Keratinocyte (primary cell): ENCODE results near the gene PTPRZ1. TPM values are rescaled to one million over a fixed set of nuclear protein-coding genes. Genes with fewer than 3 reads are reported as not detected.

ENCODE experiments used
- DNase-seq: peaks from one replicate; pipeline ENCODE4 v3.0.0-alpha.2; 2011; ENCODE audit warnings: low read depth, missing footprints, low spot score
- FAIRE-seq: peaks from 2 replicates; lab custom pipeline; 2011; peaks lifted over from hg19 to GRCh38; lab: Jason Lieb, UNC
- H2AFZ ChIP-seq: 2 replicates; pipeline ENCODE4 v1.6.0; 2012; ENCODE audit warnings: low read length, control low read depth, inconsistent platforms; ENCODE audit not compliant: control insufficient read depth
- H3K27ac ChIP-seq: 2 replicates; pipeline ENCODE4 v1.5.1; 2011; ENCODE audit warnings: low read length; ENCODE audit not compliant: control insufficient read depth, insufficient read depth
- H3K27me3 ChIP-seq: 3 replicates; pipeline ENCODE4 v1.6.0; 2011; ENCODE audit warnings: low read length; ENCODE audit not compliant: control insufficient read depth, insufficient read depth; ENCODE audit errors: extremely low read depth
- H3K36me3 ChIP-seq, 2 experiments: 2 replicates in 1 of 2; 3 replicates in 1 of 2; pipeline ENCODE4 v1.5.1; 2011; ENCODE audit warnings: low read length in 2 of 2, mild to moderate bottlenecking in 1 of 2; ENCODE audit not compliant: control insufficient read depth in 2 of 2, insufficient read depth in 2 of 2; ENCODE audit errors: extremely low read depth in 1 of 2
- H3K4me1 ChIP-seq: 3 replicates; pipeline ENCODE4 v1.5.1; 2011; ENCODE audit warnings: low read length; ENCODE audit not compliant: control insufficient read depth, insufficient read depth; ENCODE audit errors: extremely low read depth
- H3K4me2 ChIP-seq: 3 replicates; pipeline ENCODE4 v1.6.0; 2011; ENCODE audit warnings: low read depth, low read length; ENCODE audit not compliant: control insufficient read depth, insufficient read depth; ENCODE audit errors: extremely low read depth
- H3K4me3 ChIP-seq, 3 experiments: fragments of 200-600 bp in 1 of 3; sonication (generic) in 1 of 3; 2 replicates in 2 of 3; 3 replicates in 1 of 3; pipeline ENCODE4 v1.5.1; 2011 to 2016; ENCODE audit warnings: low read length in 3 of 3, mild to moderate bottlenecking in 3 of 3, control low read depth in 2 of 3, inconsistent platforms in 1 of 3, low read depth in 1 of 3, mixed read lengths in 1 of 3, mixed run types in 1 of 3, moderate library complexity in 1 of 3; ENCODE audit not compliant: control insufficient read depth in 2 of 3, insufficient read depth in 2 of 3; ENCODE audit errors: extremely low read depth in 1 of 3
- H3K79me2 ChIP-seq: 2 replicates; pipeline ENCODE4 v1.6.0; 2012; ENCODE audit warnings: low read length; ENCODE audit not compliant: control insufficient read depth, insufficient read depth
- H3K9ac ChIP-seq: 3 replicates; pipeline ENCODE4 v1.6.0; 2011; ENCODE audit warnings: low read length; ENCODE audit not compliant: control insufficient read depth, insufficient read depth; ENCODE audit errors: extremely low read depth
- H3K9me1 ChIP-seq: 3 replicates; pipeline ENCODE4 v1.6.0; 2011; ENCODE audit warnings: low read length; ENCODE audit not compliant: control insufficient read depth, insufficient read depth; ENCODE audit errors: extremely low read depth
- H3K9me3 ChIP-seq: 2 replicates; pipeline ENCODE4 v1.5.1; 2012; ENCODE audit warnings: low read depth, low read length; ENCODE audit not compliant: control insufficient read depth
- H4K20me1 ChIP-seq: 3 replicates; pipeline ENCODE4 v1.6.0; 2011; ENCODE audit warnings: low read length; ENCODE audit not compliant: control insufficient read depth, insufficient read depth; ENCODE audit errors: extremely low read depth
- CTCF ChIP-seq, 3 experiments: IDR thresholded peaks in 1 of 3; conservative IDR thresholded peaks in 1 of 3; optimal IDR thresholded peaks in 1 of 3; 2 replicates in 2 of 3; 3 replicates in 1 of 3; pipeline versions ENCODE3 to v1.5.1; 2011; ENCODE audit warnings: low read length in 3 of 3, mild to moderate bottlenecking in 3 of 3, moderate library complexity in 2 of 3, control low read depth in 1 of 3, inconsistent platforms in 1 of 3; ENCODE audit not compliant: insufficient read depth in 2 of 3; ENCODE audit errors: extremely low read depth in 1 of 3
- EZH2 ChIP-seq: IDR thresholded peaks from one replicate; pipeline ENCODE4 v1.6.1; 2012; ENCODE audit warnings: inconsistent platforms, mild to moderate bottlenecking, low read length, moderate library complexity
- dilution Hi-C: fragments of 300-500 bp; cut with MboI; formaldehyde crosslinking; loops from one replicate; pipeline ENCODE4 v1.7.0; 2020; ENCODE audit warnings: low sequenced_read_pairs; ENCODE audit not compliant: extremely low pct_ligation_motif_present
- polyA plus RNA-seq, 5 experiments: library from polyadenylated mRNA; depleted of rRNA in 3 of 5; stranded (reverse) in 3 of 5; stranded (forward) in 1 of 5; unstranded in 1 of 5; fragments of >200 nt; gene quantifications; 1 replicate in 1 of 5; 2 replicates in 3 of 5; 3 replicates in 1 of 5; pipeline versions ENCODE4 v1.2.1 to v1.2.3, GENCODE V29; 2011 to 2012; ENCODE audit warnings: missing spikeins in 2 of 5, low read depth in 1 of 5, low replicate concordance in 1 of 5

PTPRZ1 gene
- polyA plus RNA-seq, 1 donor (not counting 4 experiments of a cell fraction or from before 2014, with no cell fraction given), result 58.3 TPM

- dilution Hi-C loops, result no loop called here
- Histone ChIP-seq H3K27ac (no peak overlapping the region), H3K4me3 (no peak overlapping the region), H3K4me1 (no peaks in the 10 kb centered on the region), H2AFZ (no peak overlapping the region), H3K79me2 (no peaks in the 10 kb centered on the region), H4K20me1 (no peaks in the 10 kb centered on the region), H3K27me3 (no peaks in the 10 kb centered on the region), H3K36me3 (peaks cover 2% of the 10 kb centered on the region in 2 experiments), H3K9me1 (no peaks in the 10 kb centered on the region), H3K9me3 (no peaks in the 10 kb centered on the region), H3K4me2 (no peak overlapping the region), H3K9ac (no peak overlapping the region)
- TF ChIP-seq CTCF (optimal IDR thresholded peaks at IDR 0.05 in 1 of 3, IDR thresholded peaks at IDR 0.05 in 1 of 3, conservative IDR thresholded peaks at IDR 0.05 in 1 of 3; ENCODE audit: extremely low read depth in 1 of 3, insufficient read depth in 2 of 3, low read length in 3 of 3) (no peak), EZH2 (no peak)
- FAIRE-seq (no peak), DNase-seq (no peak)
Measured at GRCh38 chr7:122082670-122083069, 209.7 kb downstream of the PTPRZ1 start.

GRCh38 chr7:122092964-122093797 lies 220.2 kb downstream of the PTPRZ1 start:
- H3K4me2 ChIP-seq, result no peak overlapping the region
- H2AFZ ChIP-seq, result no peak overlapping the region
- dilution Hi-C loops, result no loop called here
- H3K79me2 ChIP-seq, result no peaks in the 10 kb centered on the region
- DNase-seq (peak; percentile 73), FAIRE-seq (peak; percentile 88)
- no peaks in the 10 kb centered on the region for H3K27me3 ChIP-seq
- TF ChIP-seq CTCF (optimal IDR thresholded peaks at IDR 0.05 in 1 of 3, IDR thresholded peaks at IDR 0.05 in 1 of 3, conservative IDR thresholded peaks at IDR 0.05 in 1 of 3; ENCODE audit: extremely low read depth in 1 of 3, insufficient read depth in 2 of 3, low read length in 3 of 3) (peak; percentile 61 to 78 (median 73)), EZH2 (no peak)
- no peak overlapping the region for H3K4me3 ChIP-seq
- H3K9me1 ChIP-seq, result no peaks in the 10 kb centered on the region
- no peaks in the 10 kb centered on the region for H3K9me3 ChIP-seq
- no peak overlapping the region for H3K9ac ChIP-seq
- H4K20me1 ChIP-seq, result no peaks in the 10 kb centered on the region
- no peaks in the 10 kb centered on the region for H3K36me3 ChIP-seq
- peaks cover 5% of the 10 kb centered on the region for H3K4me1 ChIP-seq
- H3K27ac ChIP-seq, result no peak overlapping the region
